Fibroblast of peridontal ligament (primary cell): ENCODE results near the gene POLN.
"Not testable (repeated sequence)": the region's sequence is repeated elsewhere in the genome, so short reads cannot be mapped to it uniquely, and the experiment has no call there.

Experiments
- DNase-seq: peaks from one replicate; pipeline ENCODE4 v3.0.0-alpha.2; 2010; ENCODE audit errors: extremely low read depth

POLN gene

DNA sequence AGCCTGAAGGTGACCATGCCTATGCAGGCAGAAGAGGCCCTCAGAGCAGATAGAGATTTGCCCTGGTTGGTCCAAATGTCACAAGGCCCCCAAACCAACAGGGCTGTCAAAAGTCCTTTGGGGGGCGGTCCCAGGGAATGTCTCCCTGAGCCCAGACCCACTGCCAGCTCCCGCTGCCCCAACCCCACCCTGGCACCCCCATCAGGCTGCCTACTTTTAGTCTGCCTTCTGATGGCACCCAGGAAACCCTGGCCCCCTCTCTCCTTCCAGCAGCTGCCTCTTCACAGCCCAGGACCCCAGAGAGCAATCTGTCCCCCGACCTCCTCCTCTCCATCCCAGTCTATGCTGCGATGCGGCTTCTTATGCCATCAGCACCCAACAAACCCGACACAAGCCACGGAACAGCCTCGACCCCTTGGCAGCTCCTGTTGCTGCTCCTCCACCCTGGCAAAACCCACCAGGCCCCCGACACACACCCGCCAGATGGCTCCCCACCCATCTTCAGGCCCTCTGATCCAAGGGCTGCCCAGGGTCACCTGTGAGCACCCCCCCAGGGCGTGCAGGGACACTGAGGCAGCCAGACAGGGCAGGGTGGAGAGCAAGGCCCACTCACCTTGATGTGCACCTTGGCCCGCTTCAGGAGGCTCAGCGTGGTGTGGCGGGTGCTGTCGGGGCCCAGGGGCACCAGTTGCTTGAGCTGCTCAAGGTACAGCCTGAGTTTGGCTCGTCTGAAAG lies 10.0 kb upstream of the POLN start:
- DNase-seq = no peak

DNA sequence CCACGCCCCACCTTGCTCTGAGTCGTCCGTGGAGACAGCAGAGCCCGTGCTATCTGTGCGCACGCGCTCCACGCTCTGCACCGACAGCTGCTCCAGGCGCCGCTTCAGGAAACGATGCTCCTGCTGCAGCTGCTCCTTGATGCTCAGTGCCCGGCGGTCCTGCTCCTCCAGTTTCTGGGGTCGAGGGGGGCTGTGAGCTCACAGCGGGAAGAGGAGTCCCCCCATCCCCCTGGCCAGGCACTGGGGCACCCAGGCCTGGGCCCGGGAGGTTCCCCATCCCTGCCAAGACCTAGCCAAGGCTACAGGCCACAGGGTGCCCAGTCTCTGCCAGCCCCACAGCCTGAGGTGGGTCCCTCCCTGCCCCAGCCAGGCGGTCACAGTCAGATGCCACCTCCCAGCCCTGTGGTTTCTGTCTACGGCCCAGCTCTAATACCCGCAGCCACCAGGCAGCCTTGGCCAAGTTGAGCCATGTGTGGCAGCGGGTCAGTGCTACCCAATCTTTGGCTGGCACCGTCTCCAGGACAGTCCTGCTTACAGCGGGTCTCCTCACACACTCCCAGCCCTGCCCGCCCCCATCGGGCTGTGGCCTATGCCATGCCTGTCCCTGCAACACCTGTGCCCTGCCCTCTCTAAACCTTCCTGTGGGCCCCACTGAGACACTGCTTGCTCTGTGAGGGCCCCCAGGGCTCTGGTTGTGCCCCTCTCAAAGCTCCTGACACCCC lies 9.3 kb upstream of the POLN start:
- no peak for DNase-seq

DNA sequence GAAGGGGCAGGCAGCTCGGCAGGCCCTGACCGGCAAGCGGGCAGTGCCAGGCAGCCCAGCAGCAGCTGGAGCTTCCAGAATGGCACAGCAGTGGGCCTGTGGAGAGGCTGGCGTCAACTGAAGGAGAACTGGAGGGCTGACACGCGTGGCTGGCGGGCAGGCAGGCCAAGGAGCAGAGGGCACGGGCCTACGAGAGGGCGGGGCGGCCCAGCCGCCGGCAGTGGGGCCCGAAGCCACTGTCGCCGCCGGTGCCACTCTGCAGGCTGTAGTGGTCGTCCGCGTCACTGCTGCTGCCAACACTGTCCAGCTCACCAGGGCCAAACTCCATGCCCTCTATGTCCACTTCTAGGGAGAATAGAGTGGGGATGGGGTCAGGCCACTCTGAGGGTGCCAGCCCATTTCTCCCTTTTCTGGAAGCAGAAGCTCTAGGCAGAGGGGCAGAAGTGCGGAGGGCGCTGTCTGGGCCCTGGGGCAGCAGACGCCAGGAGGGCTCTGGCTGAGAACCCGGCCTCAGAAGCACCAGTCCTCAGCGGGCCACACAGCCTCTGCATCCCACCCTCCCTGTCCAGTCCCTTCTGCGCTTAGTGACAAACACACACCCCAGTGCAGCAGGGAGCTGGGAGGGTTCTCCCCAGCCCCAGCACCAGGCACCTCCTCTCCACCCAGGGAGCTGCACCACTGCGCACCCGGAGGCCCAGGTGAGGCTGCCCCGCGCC lies 8.6 kb upstream of the POLN start:
- DNase-seq = no peak

DNA sequence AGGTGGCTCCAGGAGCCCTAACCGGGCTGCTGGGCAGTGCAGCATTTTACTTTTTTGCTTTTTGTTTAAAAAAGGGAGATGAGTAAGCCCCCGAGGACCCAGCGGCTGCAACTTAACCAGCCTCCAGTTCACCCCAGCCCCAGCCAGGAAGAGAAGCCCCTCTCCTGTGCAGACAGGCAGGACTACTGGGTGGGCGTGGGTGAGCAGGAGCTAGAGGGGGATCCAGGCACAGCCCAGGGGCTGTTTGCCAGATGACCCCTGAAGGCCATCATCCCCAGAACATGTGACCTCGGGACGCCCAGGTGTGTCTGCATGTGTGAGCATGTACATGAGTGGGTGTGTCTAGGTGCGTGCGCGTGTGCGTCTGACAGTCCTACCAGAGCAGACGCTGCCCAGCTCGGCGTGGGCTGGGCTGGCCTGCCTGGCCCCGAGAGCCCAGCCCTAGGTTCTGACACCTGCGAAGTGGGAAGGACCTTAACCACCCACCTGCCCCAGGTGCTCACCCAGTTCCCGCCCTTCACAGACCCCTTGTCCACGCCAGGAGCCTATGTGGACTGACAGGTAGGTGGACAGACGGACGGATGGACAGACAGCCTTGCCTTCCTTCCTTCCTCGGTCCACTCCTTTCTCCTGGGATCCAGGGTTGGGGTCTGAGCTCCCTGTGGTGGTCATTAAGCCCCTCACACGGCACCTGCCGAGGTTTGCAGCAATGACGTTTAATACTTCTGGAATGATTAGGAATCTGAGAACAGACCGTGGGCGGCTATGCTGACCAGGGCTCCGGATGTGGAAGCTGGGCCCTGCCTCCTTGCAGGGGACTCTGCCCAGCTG lies 7.8 kb upstream of the POLN start:
- DNase-seq = no peak

DNA sequence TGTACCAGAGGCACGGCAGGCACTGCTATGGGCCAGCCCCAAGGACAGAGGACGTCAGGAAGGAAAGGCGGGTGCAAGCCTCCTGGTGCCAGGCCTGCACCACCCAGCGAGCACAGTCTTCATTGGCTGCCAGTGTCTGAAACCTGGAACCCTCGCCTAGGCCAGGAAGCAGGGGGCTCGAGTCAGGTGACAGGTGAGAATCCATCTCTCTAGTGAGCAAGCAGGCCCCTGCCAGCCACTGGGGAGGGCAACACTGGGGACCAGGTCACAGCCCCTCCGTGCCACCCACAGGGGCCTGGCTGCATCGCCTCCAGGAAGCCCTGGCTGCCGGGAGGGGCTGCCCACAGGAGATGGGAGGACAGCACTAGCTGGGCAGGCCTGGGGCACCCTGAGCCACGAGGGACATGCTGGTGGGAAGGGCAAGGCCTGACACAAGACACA lies 6.9 kb upstream of the POLN start:
- DNase-seq = no peak

DNA sequence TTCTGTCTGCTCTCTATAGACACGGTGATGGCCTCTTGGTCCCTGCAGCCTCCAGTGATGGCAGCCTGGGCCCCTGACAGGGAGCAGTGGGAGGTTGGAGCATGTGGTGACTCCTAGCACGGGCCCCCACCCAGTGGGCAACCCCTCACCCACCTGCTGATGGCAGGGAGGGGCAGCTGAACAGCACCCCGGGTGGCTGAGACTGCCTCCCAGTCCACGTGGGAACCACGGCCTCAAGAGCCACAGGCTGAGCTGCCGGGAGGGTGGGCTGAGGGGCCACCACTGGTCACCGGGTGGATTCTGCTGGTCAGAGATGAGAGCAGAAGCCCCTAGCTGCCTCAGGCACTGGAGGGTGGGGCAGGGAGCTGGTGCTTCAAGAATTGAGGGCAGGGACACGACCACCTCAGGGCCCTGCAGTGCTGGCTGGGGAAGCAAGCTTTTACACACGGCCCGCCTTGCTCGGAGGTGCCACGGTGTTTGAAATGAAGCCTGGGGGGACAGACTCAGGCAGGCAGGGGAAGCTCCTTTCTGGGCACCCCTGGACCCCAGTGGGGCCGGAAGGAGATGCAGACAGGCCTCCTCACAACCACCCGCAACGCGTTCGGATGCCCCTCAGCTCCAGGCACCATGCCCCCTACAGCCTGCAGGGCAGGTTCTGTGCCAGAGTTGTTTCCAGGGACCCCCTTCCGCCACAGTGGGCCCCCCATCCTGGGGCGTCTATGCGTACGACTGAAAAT lies 6.3 kb upstream of the POLN start:
- DNase-seq = no peak

DNA sequence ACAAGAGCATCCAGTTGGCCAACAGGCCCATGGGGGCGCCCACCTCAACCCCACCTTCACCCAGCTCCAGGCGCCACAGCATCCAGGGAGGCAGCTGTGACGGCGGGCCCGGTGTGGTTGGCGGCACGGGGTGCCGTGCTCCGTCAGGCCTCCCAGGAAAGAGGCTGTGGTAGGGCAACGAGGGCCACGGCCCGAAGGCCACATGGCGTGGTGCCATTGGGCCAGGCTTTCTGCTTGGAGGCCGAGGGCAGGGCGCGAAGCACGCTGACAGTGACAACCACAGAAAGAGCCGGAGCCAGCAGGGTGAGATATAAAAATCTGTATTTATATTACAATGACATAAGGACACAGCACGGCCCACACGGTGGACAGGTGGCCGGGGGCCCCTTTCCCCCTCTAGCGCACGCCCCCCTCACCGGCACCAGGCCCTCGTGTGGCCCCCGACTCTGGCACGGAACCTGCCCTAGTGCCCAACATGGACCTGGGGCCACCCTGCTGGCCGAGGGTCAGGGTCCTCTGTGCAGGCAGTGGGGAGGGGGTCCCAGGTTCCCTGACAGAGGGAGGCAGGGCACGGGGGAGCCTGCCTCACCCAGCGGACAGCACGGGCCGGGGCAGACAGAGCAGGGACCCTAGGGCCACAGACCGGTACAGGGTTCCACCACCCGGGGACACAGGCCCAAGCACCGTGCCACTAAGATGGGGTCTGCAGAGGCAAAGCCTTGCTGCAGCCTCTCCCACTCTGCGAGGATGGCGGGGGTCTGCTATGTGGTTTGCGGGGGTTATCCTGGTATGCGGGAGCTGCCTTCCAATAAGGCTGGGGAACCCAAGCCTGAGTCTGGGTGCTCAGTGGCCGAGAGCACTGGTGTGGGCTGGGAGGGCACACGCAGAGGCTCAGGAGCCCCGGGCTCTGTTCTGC lies 5.5 kb upstream of the POLN start:
- DNase-seq = no peak

DNA sequence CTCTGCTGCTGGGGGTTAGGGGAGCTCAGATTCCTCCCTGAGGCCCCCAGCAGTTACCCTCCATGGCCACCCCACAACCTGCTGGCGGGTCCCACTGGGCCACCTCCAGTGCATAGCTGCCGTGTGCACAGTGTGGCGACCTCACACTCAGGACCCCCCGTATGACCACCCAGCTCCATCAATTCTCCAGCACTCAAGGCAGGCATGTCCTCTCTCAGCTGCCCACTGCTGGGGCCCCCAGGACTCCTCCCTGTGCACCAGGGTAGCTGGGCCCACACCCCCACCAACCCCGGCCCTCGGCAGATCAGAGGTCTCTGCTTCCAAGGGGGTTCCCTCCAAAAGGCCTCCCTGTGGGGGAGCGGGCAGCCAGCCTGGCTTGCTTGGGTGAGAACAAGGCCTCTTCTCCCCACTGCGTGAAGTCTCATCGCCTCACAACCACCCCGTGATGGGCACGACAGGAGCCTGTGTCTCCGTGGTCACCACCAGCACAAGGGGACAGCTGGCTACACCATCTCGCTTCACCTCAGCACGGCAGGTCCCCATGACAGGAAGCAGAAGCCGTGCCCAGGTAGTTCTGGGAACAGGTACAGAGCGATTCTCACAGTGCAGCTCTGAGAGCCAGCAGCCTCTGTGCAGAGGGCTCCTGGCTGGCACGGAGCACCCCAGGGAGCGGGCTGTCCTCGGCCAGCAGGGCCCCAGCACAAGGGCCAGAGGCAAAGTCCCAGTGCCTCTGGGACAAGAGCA lies 4.6 kb upstream of the POLN start:
- DNase-seq = no peak

DNA sequence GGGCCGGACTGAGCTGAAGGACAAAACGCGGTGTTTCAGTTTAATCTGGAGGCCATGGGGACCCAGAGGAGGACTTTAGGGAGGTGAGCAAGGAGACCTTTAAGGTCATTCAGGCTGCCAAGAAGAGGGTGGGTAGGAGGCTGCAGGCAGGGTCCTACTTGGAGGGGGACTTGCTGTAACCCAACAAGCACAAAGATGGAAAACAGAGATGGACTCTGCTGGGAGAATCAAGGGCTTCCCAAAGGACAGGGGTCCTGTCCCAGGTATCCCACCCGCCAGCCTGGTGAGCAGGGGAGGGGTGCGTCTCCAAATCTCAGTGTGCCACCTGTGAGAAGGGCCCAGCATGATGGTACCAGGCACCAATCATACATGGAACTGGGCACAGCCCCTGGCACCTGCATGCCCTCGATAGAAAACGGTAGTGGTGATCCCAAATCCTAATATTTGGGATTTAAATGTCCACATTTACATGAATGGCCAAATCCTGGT lies 3.9 kb upstream of the POLN start:
- DNase-seq = no peak

DNA sequence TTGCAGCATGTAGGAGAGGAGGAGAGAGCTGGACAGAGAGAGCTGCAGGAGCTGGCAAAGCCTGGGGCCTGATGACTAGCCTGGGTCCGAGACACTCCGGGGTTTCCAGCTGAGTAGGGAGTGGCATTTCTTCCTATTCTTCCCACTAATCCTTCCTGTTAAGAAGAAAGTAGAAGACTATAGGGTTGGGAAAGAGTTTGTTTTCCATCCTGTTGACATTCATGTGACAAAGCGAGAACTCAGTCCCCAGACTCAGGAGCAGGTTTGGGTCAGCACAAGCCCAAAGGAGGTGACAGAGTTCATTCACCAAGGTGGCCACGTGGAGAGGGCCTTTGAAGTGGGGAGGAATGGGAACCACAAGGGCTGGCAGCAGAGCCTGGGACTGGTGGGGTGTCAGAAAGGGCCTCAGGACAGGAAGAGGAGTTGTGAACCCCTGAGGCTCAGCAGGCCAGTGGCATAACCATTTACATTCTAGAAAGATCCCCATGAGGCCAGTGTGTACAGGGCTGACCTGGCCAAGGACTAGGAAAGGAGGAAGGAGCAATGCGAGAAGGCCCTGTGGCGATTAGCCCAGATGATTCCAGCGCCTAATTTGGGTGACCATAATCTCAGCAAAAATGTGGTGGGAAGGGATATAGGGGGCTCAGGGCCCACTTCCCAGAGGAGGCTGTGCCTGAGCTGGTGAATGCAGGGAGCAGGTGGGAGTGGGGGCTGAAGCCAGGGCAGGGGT lies 3.3 kb upstream of the POLN start:
- DNase-seq = no peak

DNA sequence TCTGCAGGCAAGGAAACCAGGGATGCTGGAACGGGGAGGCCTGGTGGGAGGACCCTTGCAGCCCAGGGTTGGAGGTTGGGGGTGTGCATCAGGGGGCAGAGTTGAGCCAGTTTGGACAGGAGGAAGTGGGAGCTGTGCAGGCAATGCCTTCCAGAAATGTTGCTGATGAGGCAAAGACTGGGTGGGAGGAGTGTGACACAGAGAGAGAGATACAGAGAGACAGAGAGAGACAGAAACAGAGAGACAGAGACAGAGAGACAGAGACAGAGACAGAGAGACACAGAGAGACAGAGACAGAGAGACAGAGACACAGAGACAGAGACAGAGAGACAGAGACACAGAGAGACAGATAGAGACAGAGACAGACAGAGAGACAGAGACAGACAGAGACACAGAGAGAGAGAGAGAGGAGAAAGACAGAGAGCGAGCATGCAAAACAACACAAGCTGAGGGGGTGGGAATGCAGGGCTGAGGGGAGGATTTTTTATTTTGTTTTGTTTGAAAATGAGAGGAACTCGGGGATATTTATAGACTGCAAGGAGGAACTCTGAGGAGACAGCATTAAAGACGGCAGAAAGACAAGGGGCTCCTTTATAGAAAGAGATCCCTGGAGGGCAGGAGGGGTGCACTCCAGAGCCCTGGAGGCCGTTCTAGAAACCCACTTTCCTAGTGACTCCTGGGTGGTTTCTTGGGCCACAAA lies 1.9 kb upstream of the POLN start:
- DNase-seq = peak; percentile 49

DNA sequence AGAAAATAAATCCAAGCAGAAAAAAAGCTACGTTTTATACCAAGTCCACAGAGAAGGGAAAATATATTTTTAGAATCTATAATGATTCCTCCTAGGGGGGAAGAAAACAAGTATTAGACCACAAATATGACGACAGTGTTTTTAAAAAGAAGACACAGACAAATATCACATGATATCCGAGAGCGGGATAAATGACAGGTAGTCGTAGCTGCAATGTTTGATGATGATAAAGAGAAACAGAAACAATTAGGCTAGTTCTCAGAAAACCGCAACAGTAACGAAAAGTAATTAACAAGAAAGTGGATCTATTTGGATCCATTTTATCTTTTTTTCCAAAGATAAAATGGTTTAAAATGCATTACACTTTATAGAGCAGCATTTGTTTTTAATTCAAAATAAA lies 918 bp downstream of the POLN start:
- DNase-seq = no peak

DNA sequence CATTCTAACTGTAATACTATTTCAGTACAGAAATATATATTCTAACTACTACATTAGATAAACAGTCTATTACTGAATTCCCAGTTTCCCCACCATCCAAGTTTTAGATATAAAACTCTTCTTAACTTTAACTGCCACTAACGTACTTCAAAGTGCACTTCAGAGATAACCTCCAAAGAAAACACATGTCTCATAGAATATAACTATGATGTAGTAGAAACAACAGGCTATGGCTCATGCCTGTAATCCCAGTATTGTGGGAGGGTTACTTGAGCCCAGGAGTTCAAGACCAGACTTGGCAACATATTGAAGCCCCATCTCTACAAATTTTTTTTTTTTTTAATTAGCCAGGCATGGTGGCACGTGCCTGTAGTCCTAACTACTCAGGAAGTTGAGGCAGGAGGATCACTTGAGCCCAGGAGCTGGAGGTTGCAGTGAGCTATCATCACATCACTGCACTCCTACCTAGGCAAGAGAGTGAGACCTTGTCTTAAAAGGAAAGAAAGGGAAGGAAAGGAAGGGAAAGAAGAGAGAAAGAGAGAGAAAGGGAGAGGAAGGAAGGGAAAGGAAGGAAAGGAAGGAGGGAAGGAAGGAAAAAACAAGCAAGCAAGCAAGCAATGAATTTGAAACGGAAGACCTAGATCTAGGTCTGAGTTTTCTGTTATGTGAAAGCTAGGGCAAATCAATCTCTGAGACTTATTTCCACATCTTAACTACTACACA lies 4.8 kb downstream of the POLN start:
- no peak for DNase-seq

DNA sequence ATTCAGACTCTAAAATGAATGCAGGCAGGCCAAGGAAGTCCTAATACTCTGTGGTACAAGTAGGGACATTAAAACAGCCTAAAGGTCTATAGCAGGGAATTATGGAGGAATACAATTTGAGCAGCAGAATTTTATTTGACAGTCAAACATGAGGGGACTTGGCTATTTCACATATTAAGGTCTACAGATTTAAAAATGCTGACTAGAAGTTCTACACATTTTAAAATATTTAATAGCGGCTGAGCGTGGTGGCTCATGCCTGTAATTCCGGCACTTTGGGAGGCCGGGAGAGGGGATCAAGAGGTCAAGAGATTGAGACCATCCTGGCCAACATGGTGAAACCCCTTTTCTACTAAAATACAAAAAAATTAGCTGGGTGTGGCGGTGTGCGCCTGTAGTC lies 10.8 kb downstream of the POLN start:
- no peak for DNase-seq

DNA sequence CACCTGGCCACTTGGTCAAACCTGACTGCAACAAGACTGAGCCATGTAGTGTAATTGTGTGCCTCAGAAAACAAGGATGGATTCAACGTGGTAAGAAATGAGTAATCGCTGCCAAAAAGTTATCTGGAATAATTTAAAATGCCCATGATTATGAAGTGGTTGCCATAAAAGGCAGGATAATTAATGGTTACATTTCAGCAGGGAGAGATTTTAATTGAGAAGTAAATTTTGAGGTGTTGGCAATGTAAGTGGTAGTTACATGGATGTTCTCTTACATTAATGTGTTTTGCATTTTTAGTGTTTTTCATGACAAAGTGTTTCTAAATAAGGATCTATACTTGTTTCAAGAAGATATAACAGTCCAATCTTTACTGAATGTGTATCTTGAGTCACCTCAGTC lies 15.7 kb downstream of the POLN start:
- DNase-seq = no peak

DNA sequence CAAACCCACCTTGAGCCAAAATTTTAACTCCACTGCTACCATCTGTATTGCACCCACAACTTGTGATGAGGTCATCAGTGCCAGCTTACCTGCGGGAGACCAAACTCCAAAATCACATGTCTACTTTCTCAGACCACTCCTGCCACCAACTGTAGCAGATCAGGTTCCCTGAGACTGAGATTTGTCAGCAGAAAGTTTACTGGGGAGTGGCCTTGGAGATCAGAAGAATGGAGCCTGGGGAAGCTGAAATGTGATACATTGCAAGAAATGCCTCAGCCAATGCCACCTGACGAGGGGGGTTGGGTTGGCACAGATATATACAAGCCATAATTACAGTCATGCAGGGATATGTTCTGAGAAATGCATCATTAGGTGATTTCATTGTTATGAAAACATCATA lies 19.1 kb downstream of the POLN start:
- DNase-seq = no peak

DNA sequence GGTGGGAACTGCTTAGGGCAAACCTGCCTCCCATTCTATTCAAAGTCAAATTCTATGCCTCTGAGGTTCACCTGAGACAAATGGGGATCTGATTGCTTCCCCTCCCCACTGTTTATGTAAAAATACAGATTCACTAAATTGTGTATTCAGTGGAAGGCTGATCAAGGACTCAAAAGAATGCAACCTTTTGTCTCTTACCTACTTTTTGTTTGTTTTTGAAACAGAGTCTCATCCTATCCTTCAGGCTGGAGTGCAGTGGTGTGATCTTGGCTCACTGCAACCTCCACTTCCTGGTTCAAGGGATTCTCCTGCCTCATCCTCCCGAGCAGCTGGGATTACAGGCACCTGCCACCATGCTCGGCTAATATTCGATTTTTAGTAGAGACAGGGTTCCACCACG lies 20.5 kb downstream of the POLN start:
- not testable (repeated sequence) for DNase-seq
